ENCODE results near the gene RPTOR.

RPTOR gene

GRCh38 chr17:80689129-80689619, 144.5 kb downstream of the RPTOR start:
- no peak overlapping the region for H2BK120ac ChIP-seq (ENCODE audit: low read depth, low read length)
- no peak for DNase-seq (ENCODE audit: low spot score)
- no CpG with 5 or more reads among the region's 13 CpGs for WGBS, 2 donors (ENCODE audit: extremely low coverage in 2 of 2, insufficient read length in 2 of 2, insufficient replicate concordance in 1 of 2)

GRCh38 chr17:80691784-80692183, 147.1 kb downstream of the RPTOR start:
- H2BK120ac ChIP-seq (ENCODE audit: low read depth, low read length) = no peak overlapping the region
- H2BK15ac ChIP-seq (ENCODE audit: low read length) = no peak overlapping the region
- peak overlapping the region; percentile 35 for H3K9ac ChIP-seq (ENCODE audit: low read depth, low read length, poor library complexity)
- DNase-seq (ENCODE audit: low spot score) = no peak
- WGBS, 2 donors (ENCODE audit: extremely low coverage in 2 of 2, insufficient read length in 2 of 2, insufficient replicate concordance in 1 of 2) = no CpG with 5 or more reads among the region's 10 CpGs
- no peak overlapping the region for H3K14ac ChIP-seq (ENCODE audit: low read length)
- H3K23ac ChIP-seq (ENCODE audit: low read depth, low read length, poor library complexity) = no peak overlapping the region
- H3K79me1 ChIP-seq (ENCODE audit: low read depth, low read length) = peaks cover 5% of the 10 kb centered on the region
- no peaks in the 10 kb centered on the region for H3K36me3 ChIP-seq (replicated peaks in 1 of 2; ENCODE audit: control insufficient read depth in 2 of 2, insufficient read depth in 2 of 2, low read length in 2 of 2)
- peaks cover 3% of the 10 kb centered on the region in 2 donors for H3K9me3 ChIP-seq (replicated peaks in 1 of 2; ENCODE audit: control insufficient read depth in 2 of 2, insufficient read depth in 1 of 2, low read depth in 1 of 2, low read length in 2 of 2)
- H3K4me2 ChIP-seq (ENCODE audit: insufficient read depth, low read length, poor library complexity, severe bottlenecking) = no peak overlapping the region
- H3K27me3 ChIP-seq (ENCODE audit: control insufficient read depth in 3 of 3, insufficient read depth in 3 of 3, low read depth in 1 of 3, low read length in 3 of 3) = no peaks in the 10 kb centered on the region
- H3K18ac ChIP-seq (ENCODE audit: low read length) = no peak overlapping the region
- no peak overlapping the region for H3K4me3 ChIP-seq (ENCODE audit: low read length in 2 of 2)
- H3K4ac ChIP-seq (ENCODE audit: low read length) = no peak overlapping the region
- H4K8ac ChIP-seq (ENCODE audit: low read depth, low read length) = no peak overlapping the region
- no peak overlapping the region for H2BK12ac ChIP-seq (ENCODE audit: low read length)
- no peak overlapping the region for H2AFZ ChIP-seq (ENCODE audit: low read length)
- H3K27ac ChIP-seq (replicated peaks; ENCODE audit: low read length) = no peak overlapping the region
- H2AK5ac ChIP-seq (ENCODE audit: low read depth, low read length) = no peak overlapping the region
- H2BK5ac ChIP-seq (ENCODE audit: low read length) = no peak overlapping the region
- H3K4me1 ChIP-seq (ENCODE audit: control insufficient read depth in 2 of 2, insufficient read depth in 1 of 2, low read depth in 1 of 2, low read length in 2 of 2) = peaks cover 24 to 29% of the 10 kb centered on the region in 2 donors
- H4K91ac ChIP-seq (ENCODE audit: low read depth, low read length, poor library complexity) = no peak overlapping the region

More at GRCh38 chr17:80689129-80689619, 144.5 kb downstream of the RPTOR start:
- Histone ChIP-seq H2BK12ac (ENCODE audit: low read length) (no peak overlapping the region), H3K27ac (replicated peaks; ENCODE audit: low read length) (no peak overlapping the region), H2BK5ac (ENCODE audit: low read length) (no peak overlapping the region), H4K8ac (ENCODE audit: low read depth, low read length) (no peak overlapping the region), H3K14ac (ENCODE audit: low read length) (no peak overlapping the region), H3K4me3 (ENCODE audit: low read length in 2 of 2) (no peak overlapping the region), H3K9ac (ENCODE audit: low read depth, low read length, poor library complexity) (no peak overlapping the region), H3K27me3 (ENCODE audit: control insufficient read depth in 3 of 3, insufficient read depth in 3 of 3, low read depth in 1 of 3, low read length in 3 of 3) (no peaks in the 10 kb centered on the region), H3K18ac (ENCODE audit: low read length) (no peak overlapping the region), H4K91ac (ENCODE audit: low read depth, low read length, poor library complexity) (no peak overlapping the region), H3K79me1 (ENCODE audit: low read depth, low read length) (peaks cover 2% of the 10 kb centered on the region), H3K36me3 (replicated peaks in 1 of 2; ENCODE audit: control insufficient read depth in 2 of 2, insufficient read depth in 2 of 2, low read length in 2 of 2) (no peaks in the 10 kb centered on the region), H2BK15ac (ENCODE audit: low read length) (no peak overlapping the region), H3K4me1 (ENCODE audit: control insufficient read depth in 2 of 2, insufficient read depth in 1 of 2, low read depth in 1 of 2, low read length in 2 of 2) (peaks cover 7 to 13% of the 10 kb centered on the region in 2 donors), H3K23ac (ENCODE audit: low read depth, low read length, poor library complexity) (no peak overlapping the region), H3K4me2 (ENCODE audit: insufficient read depth, low read length, poor library complexity, severe bottlenecking) (no peak overlapping the region), H3K4ac (ENCODE audit: low read length) (no peak overlapping the region), H2AK5ac (ENCODE audit: low read depth, low read length) (no peak overlapping the region), H2AFZ (ENCODE audit: low read length) (no peak overlapping the region), H3K9me3 (replicated peaks in 1 of 2; ENCODE audit: control insufficient read depth in 2 of 2, insufficient read depth in 1 of 2, low read depth in 1 of 2, low read length in 2 of 2) (peaks cover 3% of the 10 kb centered on the region in 2 donors)

GRCh38 chr17:80692931-80693467, 148.4 kb downstream of the RPTOR start:
- Histone ChIP-seq H3K4me3 (ENCODE audit: low read length in 2 of 2) (no peak overlapping the region), H3K18ac (ENCODE audit: low read length) (no peak overlapping the region), H4K8ac (ENCODE audit: low read depth, low read length) (no peak overlapping the region), H3K27me3 (ENCODE audit: control insufficient read depth in 3 of 3, insufficient read depth in 3 of 3, low read depth in 1 of 3, low read length in 3 of 3) (no peaks in the 10 kb centered on the region), H3K4ac (ENCODE audit: low read length) (no peak overlapping the region), H3K9ac (ENCODE audit: low read depth, low read length, poor library complexity) (no peak overlapping the region), H3K79me1 (ENCODE audit: low read depth, low read length) (peaks cover 3% of the 10 kb centered on the region), H4K91ac (ENCODE audit: low read depth, low read length, poor library complexity) (no peak overlapping the region), H2AFZ (ENCODE audit: low read length) (no peak overlapping the region), H3K4me1 (ENCODE audit: control insufficient read depth in 2 of 2, insufficient read depth in 1 of 2, low read depth in 1 of 2, low read length in 2 of 2) (peaks cover 27 to 29% of the 10 kb centered on the region in 2 donors), H2BK15ac (ENCODE audit: low read length) (no peak overlapping the region), H2BK120ac (ENCODE audit: low read depth, low read length) (no peak overlapping the region), H3K9me3 (replicated peaks in 1 of 2; ENCODE audit: control insufficient read depth in 2 of 2, insufficient read depth in 1 of 2, low read depth in 1 of 2, low read length in 2 of 2) (peaks cover 3% of the 10 kb centered on the region in 2 donors), H3K23ac (ENCODE audit: low read depth, low read length, poor library complexity) (no peak overlapping the region), H2BK12ac (ENCODE audit: low read length) (no peak overlapping the region), H3K36me3 (replicated peaks in 1 of 2; ENCODE audit: control insufficient read depth in 2 of 2, insufficient read depth in 2 of 2, low read length in 2 of 2) (no peaks in the 10 kb centered on the region), H3K14ac (ENCODE audit: low read length) (no peak overlapping the region), H2BK5ac (ENCODE audit: low read length) (no peak overlapping the region), H3K4me2 (ENCODE audit: insufficient read depth, low read length, poor library complexity, severe bottlenecking) (no peak overlapping the region), H3K27ac (replicated peaks; ENCODE audit: low read length) (no peak overlapping the region), H2AK5ac (ENCODE audit: low read depth, low read length) (peak overlapping the region; percentile 20)
- WGBS, 2 donors (ENCODE audit: extremely low coverage in 2 of 2, insufficient read length in 2 of 2, insufficient replicate concordance in 1 of 2) = no CpG with 5 or more reads among the region's 13 CpGs
- DNase-seq (ENCODE audit: low spot score) = no peak

DNA sequence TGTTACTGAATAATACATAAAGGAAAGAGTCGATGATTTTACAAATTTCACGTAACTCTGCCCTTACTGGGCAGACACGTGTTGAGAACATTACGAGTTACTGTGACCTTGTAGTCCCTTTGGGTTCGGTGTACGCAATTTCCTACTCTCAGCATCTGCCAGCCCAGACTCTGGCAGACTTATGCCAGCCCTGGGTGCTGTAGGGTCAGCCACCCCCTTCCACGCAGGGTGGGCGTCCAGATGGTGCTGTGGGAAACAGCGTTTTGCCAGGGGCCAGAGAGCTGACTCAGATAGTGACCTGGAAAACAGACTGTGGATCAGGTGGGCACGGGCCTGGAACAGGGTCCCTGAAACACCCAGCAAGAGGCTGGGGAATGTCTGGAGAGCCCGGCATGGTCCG, 148.9 kb downstream of the RPTOR start:
- Histone ChIP-seq H3K4me2 (ENCODE audit: insufficient read depth, low read length, poor library complexity, severe bottlenecking) (no peak overlapping the region), H3K4me3 (ENCODE audit: low read length in 2 of 2) (no peak overlapping the region), H2AFZ (ENCODE audit: low read length) (no peak overlapping the region), H3K18ac (ENCODE audit: low read length) (peak overlapping the region; percentile 96), H3K36me3 (replicated peaks in 1 of 2; ENCODE audit: control insufficient read depth in 2 of 2, insufficient read depth in 2 of 2, low read length in 2 of 2) (no peaks in the 10 kb centered on the region), H3K9me3 (replicated peaks in 1 of 2; ENCODE audit: control insufficient read depth in 2 of 2, insufficient read depth in 1 of 2, low read depth in 1 of 2, low read length in 2 of 2) (peaks cover 3% of the 10 kb centered on the region in 2 donors), H3K14ac (ENCODE audit: low read length) (no peak overlapping the region), H2AK5ac (ENCODE audit: low read depth, low read length) (peak overlapping the region; percentile 82), H3K4me1 (ENCODE audit: control insufficient read depth in 2 of 2, insufficient read depth in 1 of 2, low read depth in 1 of 2, low read length in 2 of 2) (peaks cover 32% of the 10 kb centered on the region in 2 donors), H3K27me3 (ENCODE audit: control insufficient read depth in 3 of 3, insufficient read depth in 3 of 3, low read depth in 1 of 3, low read length in 3 of 3) (no peaks in the 10 kb centered on the region), H4K8ac (ENCODE audit: low read depth, low read length) (no peak overlapping the region), H4K91ac (ENCODE audit: low read depth, low read length, poor library complexity) (peak overlapping the region; percentile 28), H3K23ac (ENCODE audit: low read depth, low read length, poor library complexity) (no peak overlapping the region), H3K9ac (ENCODE audit: low read depth, low read length, poor library complexity) (peak overlapping the region; percentile 73), H2BK5ac (ENCODE audit: low read length) (peak overlapping the region; percentile 91), H2BK12ac (ENCODE audit: low read length) (no peak overlapping the region), H3K79me1 (ENCODE audit: low read depth, low read length) (peaks cover 3% of the 10 kb centered on the region), H2BK120ac (ENCODE audit: low read depth, low read length) (no peak overlapping the region), H2BK15ac (ENCODE audit: low read length) (no peak overlapping the region), H3K4ac (ENCODE audit: low read length) (peak overlapping the region; percentile 80), H3K27ac (replicated peaks; ENCODE audit: low read length) (no peak overlapping the region)
- no CpG with 5 or more reads among the region's 12 CpGs for WGBS, 2 donors (ENCODE audit: extremely low coverage in 2 of 2, insufficient read length in 2 of 2, insufficient replicate concordance in 1 of 2)
- DNase-seq (ENCODE audit: low spot score) = no peak

Data from neuronal stem cell (in vitro differentiated cells).